Karpas-422 (cell line): ENCODE data around the gene AHCY. TPM values are rescaled to one million over a fixed set of nuclear protein-coding genes. Genes with fewer than 3 reads are reported as not detected.
"Not testable (repeated sequence)": the region's sequence is repeated elsewhere in the genome, so short reads cannot be mapped to it uniquely, and the experiment has no call there.

ENCODE experiments used
- DNase-seq: peaks from one replicate; pipeline ENCODE4 v3.0.0-alpha.2; 2015
- H2AFZ ChIP-seq: fragments of 200-600 bp; sonication (generic); 2 replicates; pipeline ENCODE4 v1.6.1; 2014; ENCODE audit warnings: antibody characterized with exemption, low read length, mixed read lengths
- H3K27ac ChIP-seq: fragments of 200-600 bp; sonication (generic); 2 replicates; pipeline ENCODE4 v1.5.1; 2014; ENCODE audit warnings: mild to moderate bottlenecking, low read length, moderate library complexity
- H3K27me3 ChIP-seq: fragments of 200-600 bp; sonication (generic); 2 replicates; pipeline ENCODE4 v1.6.1; 2014; ENCODE audit warnings: low read length, mixed read lengths
- H3K36me3 ChIP-seq: fragments of 200-600 bp; sonication (generic); 2 replicates; pipeline ENCODE4 v1.6.1; 2014; ENCODE audit warnings: low read length, mixed read lengths; ENCODE audit not compliant: insufficient read depth
- H3K4me1 ChIP-seq: fragments of 200-600 bp; sonication (generic); 2 replicates; pipeline ENCODE4 v1.6.1; 2014; ENCODE audit warnings: mild to moderate bottlenecking, low read length, mixed read lengths
- H3K4me2 ChIP-seq: fragments of 200-600 bp; sonication (generic); 2 replicates; pipeline ENCODE4 v1.6.1; 2014; ENCODE audit warnings: low read length, low read depth, mild to moderate bottlenecking; ENCODE audit not compliant: poor library complexity, severe bottlenecking
- H3K4me3 ChIP-seq: fragments of 200-600 bp; sonication (generic); 2 replicates; pipeline ENCODE4 v1.5.1; 2014; ENCODE audit warnings: mild to moderate bottlenecking, antibody characterized with exemption, low read length, mixed read lengths
- H3K79me2 ChIP-seq: fragments of 200-600 bp; sonication (generic); 2 replicates; pipeline ENCODE4 v1.6.1; 2014; ENCODE audit warnings: mild to moderate bottlenecking, low read length, mixed read lengths
- H3K9ac ChIP-seq: fragments of 200-600 bp; sonication (generic); 2 replicates; pipeline ENCODE4 v1.6.0; 2014; ENCODE audit warnings: low read length
- H3K9me2 ChIP-seq: fragments of 200-600 bp; sonication (generic), shearing (Covaris generic); replicated peaks from 2 replicates; pipeline ENCODE4 v1.6.0; 2014; ENCODE audit warnings: mild to moderate bottlenecking, low read length, moderate library complexity; ENCODE audit not compliant: insufficient read depth
- H3K9me3 ChIP-seq: fragments of 300-700, 200-600 bp; sonication (generic); 2 replicates; pipeline ENCODE4 v1.6.1; 2014; ENCODE audit warnings: low read length, mixed read lengths
- H4K20me1 ChIP-seq: fragments of 200-600 bp; sonication (generic); 2 replicates; pipeline ENCODE4 v1.6.1; 2014; ENCODE audit warnings: mild to moderate bottlenecking, antibody characterized with exemption, low read length, low read depth; ENCODE audit not compliant: insufficient read depth
- total RNA-seq: library from RNA; depleted of rRNA; stranded (reverse); fragments of >200 nt; shearing (Covaris generic); gene quantifications from 2 replicates; pipeline ENCODE4 v1.2.3, GENCODE V29; 2014; ENCODE audit warnings: low replicate concordance

AHCY gene
- total RNA-seq, 1 experiment from 2014 or later: 191 TPM

GRCh38 chr20:34330861-34331544 lies 27.8 kb upstream of the AHCY start:
- H3K79me2 ChIP-seq, H3K27me3 ChIP-seq, H2AFZ ChIP-seq, H3K4me2 ChIP-seq, H4K20me1 ChIP-seq, H3K4me1 ChIP-seq, DNase-seq, H3K4me3 ChIP-seq, H3K27ac ChIP-seq, H3K9me2 ChIP-seq, H3K36me3 ChIP-seq, H3K9me3 ChIP-seq, H3K9ac ChIP-seq: not testable (repeated sequence)

- no peak overlapping the region for H3K4me3 ChIP-seq
- no peak for DNase-seq
These were observed 25.9 kb upstream of the AHCY start for GRCh38 chr20:34328928-34329677.

GRCh38 chr20:34328207-34328606 lies 25.1 kb upstream of the AHCY start:
- not testable (repeated sequence) for DNase-seq

More at GRCh38 chr20:34328928-34329677, 25.9 kb upstream of the AHCY start:
- H3K9me3 ChIP-seq: no peaks in the 10 kb centered on the region
- H4K20me1 ChIP-seq: no peaks in the 10 kb centered on the region
- no peaks in the 10 kb centered on the region for H3K4me1 ChIP-seq
- no peak overlapping the region for H3K4me2 ChIP-seq
- H3K27me3 ChIP-seq: no peaks in the 10 kb centered on the region
- no peak overlapping the region for H3K9ac ChIP-seq
- H3K9me2 ChIP-seq: no peaks in the 10 kb centered on the region
- no peak overlapping the region for H3K27ac ChIP-seq
- no peaks in the 10 kb centered on the region for H3K79me2 ChIP-seq
- no peaks in the 10 kb centered on the region for H3K36me3 ChIP-seq
- no peak overlapping the region for H2AFZ ChIP-seq

GRCh38 chr20:34324541-34324940 lies 21.4 kb upstream of the AHCY start:
- Histone ChIP-seq H3K4me1 (peaks cover 6% of the 10 kb centered on the region), H3K27me3 (no peaks in the 10 kb centered on the region), H4K20me1 (no peaks in the 10 kb centered on the region), H3K4me3 (no peak overlapping the region), H3K36me3 (no peaks in the 10 kb centered on the region), H3K9me2 (no peaks in the 10 kb centered on the region), H3K4me2 (no peak overlapping the region), H3K79me2 (no peaks in the 10 kb centered on the region), H3K9ac (no peak overlapping the region), H3K9me3 (no peaks in the 10 kb centered on the region), H2AFZ (no peak overlapping the region), H3K27ac (no peak overlapping the region)
- DNase-seq: no peak

More at GRCh38 chr20:34328207-34328606, 25.1 kb upstream of the AHCY start:
- H3K27me3 ChIP-seq, H3K27ac ChIP-seq, H3K9ac ChIP-seq, H3K4me1 ChIP-seq, H2AFZ ChIP-seq, H3K79me2 ChIP-seq, H3K36me3 ChIP-seq, H4K20me1 ChIP-seq, H3K4me3 ChIP-seq, H3K9me2 ChIP-seq, H3K9me3 ChIP-seq, H3K4me2 ChIP-seq: not testable (repeated sequence)

GRCh38 chr20:34322267-34323105 lies 19.3 kb upstream of the AHCY start:
- Histone ChIP-seq H4K20me1 (no peaks in the 10 kb centered on the region), H3K4me1 (peaks cover 12% of the 10 kb centered on the region), H3K9me2 (no peaks in the 10 kb centered on the region), H3K27ac (no peak overlapping the region), H3K79me2 (no peaks in the 10 kb centered on the region), H3K9ac (no peak overlapping the region), H2AFZ (no peak overlapping the region), H3K4me2 (no peak overlapping the region), H3K27me3 (no peaks in the 10 kb centered on the region), H3K36me3 (no peaks in the 10 kb centered on the region), H3K9me3 (no peaks in the 10 kb centered on the region), H3K4me3 (no peak overlapping the region)
- no peak for DNase-seq

- no peak overlapping the region for H3K4me2 ChIP-seq
- no peak overlapping the region for H2AFZ ChIP-seq
These were observed 17.7 kb upstream of the AHCY start for GRCh38 chr20:34320861-34321260.

GRCh38 chr20:34318609-34319443 lies 15.7 kb upstream of the AHCY start:
- no peak overlapping the region for H3K9ac ChIP-seq
- no peaks in the 10 kb centered on the region for H3K9me3 ChIP-seq
- no peaks in the 10 kb centered on the region for H3K27me3 ChIP-seq
- no peak for DNase-seq
- H2AFZ ChIP-seq: no peak overlapping the region
- no peaks in the 10 kb centered on the region for H3K9me2 ChIP-seq
- H3K27ac ChIP-seq: no peak overlapping the region
- H3K4me2 ChIP-seq: no peak overlapping the region
- peaks cover 12% of the 10 kb centered on the region for H3K4me1 ChIP-seq
- H4K20me1 ChIP-seq: no peaks in the 10 kb centered on the region
- H3K36me3 ChIP-seq: no peaks in the 10 kb centered on the region
- no peaks in the 10 kb centered on the region for H3K79me2 ChIP-seq
- no peak overlapping the region for H3K4me3 ChIP-seq

More at GRCh38 chr20:34320861-34321260, 17.7 kb upstream of the AHCY start:
- Histone ChIP-seq H3K4me1 (peaks cover 12% of the 10 kb centered on the region), H3K9ac (no peak overlapping the region), H3K9me3 (no peaks in the 10 kb centered on the region), H3K79me2 (no peaks in the 10 kb centered on the region), H3K36me3 (no peaks in the 10 kb centered on the region), H3K9me2 (no peaks in the 10 kb centered on the region), H3K27me3 (no peaks in the 10 kb centered on the region), H3K27ac (no peak overlapping the region), H3K4me3 (no peak overlapping the region), H4K20me1 (no peaks in the 10 kb centered on the region)
- DNase-seq: no peak
